Body of pancreas (tissue), 4 donors: ENCODE measurements around the gene ROBO2.

Experiments
- CTCF ChIP-seq, 7 experiments: fragments of 450-650 bp in 4 of 7; fragments of 200-600 bp in 3 of 7; sonication (generic) in 3 of 7; IDR thresholded peaks; one replicate each; pipeline ENCODE4 v1.5.1; 2016 to 2019; ENCODE audit warnings: antibody characterized with exemption in 7 of 7
- POLR2A ChIP-seq, 3 donors: fragments of 450-650 bp; IDR thresholded peaks; one replicate each; pipeline ENCODE4 v1.6.1; 2016; ENCODE audit warnings: antibody characterized with exemption in 3 of 3, mild to moderate bottlenecking in 2 of 3

DNA sequence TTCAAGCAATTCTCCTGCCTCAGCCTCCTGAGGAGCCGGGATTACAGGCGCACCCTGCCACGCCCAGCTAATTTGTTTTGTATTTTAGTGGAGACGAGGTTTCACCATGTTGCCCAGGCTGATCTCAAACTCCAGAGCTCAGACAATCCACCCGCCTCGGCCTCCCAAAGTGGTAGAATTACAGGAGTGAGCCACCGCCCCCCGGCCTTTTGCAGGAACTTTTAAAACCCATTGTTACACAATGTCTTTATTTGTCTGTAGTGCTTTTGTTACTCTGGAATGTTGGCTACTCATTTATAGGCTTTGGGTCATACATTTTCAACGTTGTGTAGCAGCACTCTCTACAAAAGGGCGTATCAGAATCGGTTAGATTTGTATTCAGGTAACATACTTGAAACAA, 499.1 kb downstream of the ROBO2 start:
- TF ChIP-seq CTCF (IDR thresholded peaks at IDR 0.05) (no peak), POLR2A (IDR thresholded peaks at IDR 0.05) (no peak)
